Panc1 (cell line): Measurements from ENCODE around the gene LMNB1. TPM values are rescaled to one million over a fixed set of nuclear protein-coding genes. Genes with fewer than 3 reads are reported as not detected.

Source experiments
- ATAC-seq: fragments of 200-7000 bp; cut with Tn5 transposase; 2 replicates; pipeline ENCODE4 v1.9.1; 2020; ENCODE audit warnings: mild to moderate bottlenecking, moderate library complexity
- BruUV-seq: library from RNA; stranded (reverse); fragments of 400-500 nt; replicated peaks from 2 replicates; lab custom pipeline; 2021; lab: Mats Ljungman, UMichigan
- CTCF ChIA-PET: fragments of 300-600 bp; sonication (Branson Sonifier 250); formaldehyde crosslinking; loops from one replicate; lab custom pipeline; 2022; ENCODE audit warnings: antibody characterized with exemption; lab: Charles Lee
- POLR2A ChIA-PET: fragments of 300-600 bp; sonication (Branson Sonifier 250); formaldehyde crosslinking; loops from one replicate; lab custom pipeline; 2022; ENCODE audit warnings: antibody characterized with exemption; lab: Charles Lee
- DNase-seq: peaks from one replicate; pipeline ENCODE4 v3.0.0-alpha.2; 2010; ENCODE audit warnings: low read depth, low spot score
- H3K27ac ChIP-seq: 2 replicates; pipeline ENCODE4 v1.5.1; 2011; ENCODE audit warnings: mild to moderate bottlenecking, low read length, inconsistent platforms
- H3K27me3 ChIP-seq: fragments of 200-500 bp; sonication (Bioruptor generic); 2 replicates; pipeline ENCODE4 v1.6.0; 2014; ENCODE audit warnings: low read length, inconsistent platforms; ENCODE audit not compliant: control insufficient read depth, insufficient read depth
- H3K36me3 ChIP-seq: fragments of 200-500 bp; sonication (Bioruptor generic); 2 replicates; pipeline ENCODE4 v1.5.1; 2014; ENCODE audit warnings: inconsistent platforms, mild to moderate bottlenecking, low read length, moderate library complexity; ENCODE audit not compliant: control insufficient read depth, insufficient read depth
- H3K4me1 ChIP-seq: 2 replicates; pipeline ENCODE4 v1.5.1; 2011; ENCODE audit warnings: inconsistent platforms, mild to moderate bottlenecking, low read length, moderate library complexity; ENCODE audit not compliant: control insufficient read depth, insufficient read depth
- H3K4me3 ChIP-seq, 2 experiments: 2 replicates each; pipeline ENCODE4 v1.5.1; 2011 to 2012; ENCODE audit warnings: low read depth in 2 of 2, low read length in 2 of 2, mild to moderate bottlenecking in 2 of 2, inconsistent platforms in 1 of 2, moderate library complexity in 1 of 2
- H3K9me3 ChIP-seq: fragments of 200-500 bp; sonication (Bioruptor generic); 2 replicates; pipeline ENCODE4 v1.5.1; 2014; ENCODE audit warnings: low read depth, mild to moderate bottlenecking, inconsistent platforms, low read length, moderate library complexity; ENCODE audit not compliant: control insufficient read depth, insufficient read depth
- POLR2AphosphoS5 ChIP-seq: IDR thresholded peaks from 2 replicates; pipeline ENCODE4 v1.6.1; 2012; ENCODE audit warnings: mild to moderate bottlenecking, low read depth, low read length, moderate library complexity
- REST ChIP-seq, 2 experiments: IDR thresholded peaks; 2 replicates each; pipeline ENCODE4 v1.6.1; 2011 to 2012; ENCODE audit warnings: low read depth in 2 of 2, control low read depth in 1 of 2, low read length in 1 of 2, mild to moderate bottlenecking in 1 of 2, moderate library complexity in 1 of 2; ENCODE audit not compliant: insufficient read depth in 1 of 2
- SIN3A ChIP-seq: IDR thresholded peaks from 2 replicates; pipeline ENCODE4 v1.6.1; 2012; ENCODE audit warnings: low read depth, mild to moderate bottlenecking, low read length, moderate library complexity, borderline replicate concordance; ENCODE audit not compliant: insufficient read depth
- TCF7L2 ChIP-seq: IDR thresholded peaks from 2 replicates; pipeline ENCODE4 v1.6.1; 2011; ENCODE audit warnings: mild to moderate bottlenecking, low read depth, low read length, inconsistent platforms
- in situ Hi-C: cut with HindIII; loops from 2 replicates; pipeline ENCODE4 v1.10.0; 2016; ENCODE audit warnings: low sequenced_read_pairs, low pct_unique_long_range_greater_than_20kb
- intact Hi-C: fragments of 100-400 bp; cut with micrococcal nuclease; formaldehyde crosslinking; loops from one replicate; pipeline ENCODE4 v1.10.0; 2022; ENCODE audit not compliant: unreplicated experiment
- total RNA-seq: library from RNA; stranded (reverse); gene quantifications from one replicate; pipeline ENCODE4 v1.2.1, GENCODE V29; 2021; ENCODE audit not compliant: unreplicated experiment
- TF ChIP-seq, protein P1 (sequence below): fragments of 450-650 bp; IDR thresholded peaks from 2 replicates; pipeline ENCODE4 v1.5.1; 2017; ENCODE audit warnings: mild to moderate bottlenecking

LMNB1 gene
- total RNA-seq, 1 experiment from 2014 or later, result 122 TPM

DNA sequence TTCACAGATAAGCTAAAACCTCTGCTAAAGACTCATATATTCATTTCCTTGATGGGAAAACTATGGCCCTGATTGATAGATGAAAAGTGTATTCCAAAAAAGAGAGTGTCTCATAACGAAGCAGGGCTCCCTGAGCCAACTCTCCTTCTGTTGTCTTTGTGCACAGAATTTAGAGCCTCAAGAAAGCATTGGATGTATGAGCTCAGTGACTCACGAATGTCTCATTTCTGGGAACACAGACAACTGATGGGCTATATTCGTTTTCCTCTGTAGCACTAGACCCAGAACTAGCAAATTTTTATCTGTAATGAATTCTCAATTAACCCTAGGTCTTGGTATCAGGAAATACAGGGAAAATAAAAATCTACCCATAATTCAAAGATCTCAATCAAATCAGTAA, 88.4 kb downstream of the LMNB1 start:
- ChIA-PET CTCF (no interaction called here), POLR2A (no interaction called here)
- ATAC-seq (no peak), DNase-seq (no peak)
- H3K36me3 ChIP-seq, result no peaks in the 10 kb centered on the region
- H3K27ac ChIP-seq, result no peak overlapping the region
- no peaks in the 10 kb centered on the region for H3K4me1 ChIP-seq
- H3K9me3 ChIP-seq, result no peaks in the 10 kb centered on the region
- intact Hi-C loops, result loop anchor here (10.0 kb wide), 1 partner anchor 450 kb away; no protein-coding TSS in a partner anchor
- no peak for TF ChIP-seq TCF7L2
- TF ChIP-seq REST (IDR thresholded peaks at IDR 0.05; ENCODE audit: insufficient read depth in 1 of 2, low read depth in 2 of 2, low read length in 1 of 2), result no peak
- TF ChIP-seq, protein P1, sequence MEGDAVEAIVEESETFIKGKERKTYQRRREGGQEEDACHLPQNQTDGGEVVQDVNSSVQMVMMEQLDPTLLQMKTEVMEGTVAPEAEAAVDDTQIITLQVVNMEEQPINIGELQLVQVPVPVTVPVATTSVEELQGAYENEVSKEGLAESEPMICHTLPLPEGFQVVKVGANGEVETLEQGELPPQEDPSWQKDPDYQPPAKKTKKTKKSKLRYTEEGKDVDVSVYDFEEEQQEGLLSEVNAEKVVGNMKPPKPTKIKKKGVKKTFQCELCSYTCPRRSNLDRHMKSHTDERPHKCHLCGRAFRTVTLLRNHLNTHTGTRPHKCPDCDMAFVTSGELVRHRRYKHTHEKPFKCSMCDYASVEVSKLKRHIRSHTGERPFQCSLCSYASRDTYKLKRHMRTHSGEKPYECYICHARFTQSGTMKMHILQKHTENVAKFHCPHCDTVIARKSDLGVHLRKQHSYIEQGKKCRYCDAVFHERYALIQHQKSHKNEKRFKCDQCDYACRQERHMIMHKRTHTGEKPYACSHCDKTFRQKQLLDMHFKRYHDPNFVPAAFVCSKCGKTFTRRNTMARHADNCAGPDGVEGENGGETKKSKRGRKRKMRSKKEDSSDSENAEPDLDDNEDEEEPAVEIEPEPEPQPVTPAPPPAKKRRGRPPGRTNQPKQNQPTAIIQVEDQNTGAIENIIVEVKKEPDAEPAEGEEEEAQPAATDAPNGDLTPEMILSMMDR, result no peak
- no peak for TF ChIP-seq SIN3A
- TF ChIP-seq POLR2AphosphoS5, result no peak
- H3K27me3 ChIP-seq, result no peaks in the 10 kb centered on the region
- in situ Hi-C loops, result no loop called here
- no TSS peak for BruUV-seq
- H3K4me3 ChIP-seq, result no peak overlapping the region

DNA sequence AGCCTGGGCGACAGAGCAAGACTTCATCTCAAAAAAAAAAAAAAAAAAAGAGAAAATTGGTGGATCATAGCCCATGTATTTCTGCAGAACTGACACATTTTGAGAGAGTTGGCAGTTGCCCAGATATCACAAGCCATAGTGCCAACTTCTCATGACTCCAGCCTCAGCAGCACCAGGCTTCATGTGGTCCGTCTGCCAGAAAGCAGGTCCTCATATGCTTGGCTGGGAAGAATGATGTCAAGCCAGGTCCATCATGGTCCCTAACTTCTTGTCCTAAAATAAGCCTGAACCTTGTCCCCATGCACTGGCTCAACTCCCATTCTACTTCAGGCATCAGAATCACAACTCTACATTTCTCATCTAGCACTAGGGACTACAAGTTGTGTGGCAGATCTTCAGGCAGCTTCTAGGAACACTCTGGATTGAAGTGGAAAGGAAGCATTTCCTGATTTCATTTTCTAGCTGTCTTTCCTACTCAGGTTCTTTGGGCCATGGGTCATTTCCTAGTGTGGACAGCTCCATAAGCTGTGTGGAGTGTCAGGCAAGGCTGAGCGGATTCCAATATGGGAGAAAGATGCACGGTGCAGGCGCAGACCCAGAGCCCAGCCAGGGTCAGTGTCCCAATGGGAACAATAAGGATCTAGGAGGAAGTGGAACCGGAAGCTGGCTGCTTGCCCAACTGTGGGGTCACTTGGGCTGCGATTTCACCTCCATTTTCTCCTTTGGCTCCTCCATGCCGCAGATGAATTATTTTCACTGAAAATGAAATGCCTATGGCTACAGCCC, 90.1 kb downstream of the LMNB1 start:
- ChIA-PET POLR2A (no interaction called here), CTCF (no interaction called here)
- H3K4me3 ChIP-seq, result no peak overlapping the region
- no peaks in the 10 kb centered on the region for H3K36me3 ChIP-seq
- TF ChIP-seq SIN3A, result no peak
- no peak for TF ChIP-seq REST (IDR thresholded peaks at IDR 0.05; ENCODE audit: insufficient read depth in 1 of 2, low read depth in 2 of 2, low read length in 1 of 2)
- no peak for TF ChIP-seq TCF7L2
- TF ChIP-seq POLR2AphosphoS5, result no peak
- TF ChIP-seq, protein P1, result no peak
- no peaks in the 10 kb centered on the region for H3K27me3 ChIP-seq
- H3K4me1 ChIP-seq, result no peaks in the 10 kb centered on the region
- H3K9me3 ChIP-seq, result no peaks in the 10 kb centered on the region
- BruUV-seq, result no TSS peak
- intact Hi-C loops (loop anchor here (10.0 kb wide), 1 partner anchor 448 kb away; no protein-coding TSS in a partner anchor), in situ Hi-C loops (no loop called here)
- ATAC-seq (no peak), DNase-seq (no peak)
- H3K27ac ChIP-seq, result no peak overlapping the region
